Measurements from ENCODE around the gene THOC6. TPM values are rescaled to one million over a fixed set of nuclear protein-coding genes. Genes with fewer than 3 reads are reported as not detected.
A peak's percentile ranks its signal among the peaks of the same experiment; 100 is the strongest.

The THOC6 gene
- total RNA-seq, 4 donors from 2014 or later, result 10.1 to 42.8 (median 17.6) TPM

- no peak for TF ChIP-seq POLR2A (IDR thresholded peaks at IDR 0.05)
- TF ChIP-seq EP300 (IDR thresholded peaks at IDR 0.05; ENCODE audit: low read depth), result no peak
- TF ChIP-seq, protein P1, sequence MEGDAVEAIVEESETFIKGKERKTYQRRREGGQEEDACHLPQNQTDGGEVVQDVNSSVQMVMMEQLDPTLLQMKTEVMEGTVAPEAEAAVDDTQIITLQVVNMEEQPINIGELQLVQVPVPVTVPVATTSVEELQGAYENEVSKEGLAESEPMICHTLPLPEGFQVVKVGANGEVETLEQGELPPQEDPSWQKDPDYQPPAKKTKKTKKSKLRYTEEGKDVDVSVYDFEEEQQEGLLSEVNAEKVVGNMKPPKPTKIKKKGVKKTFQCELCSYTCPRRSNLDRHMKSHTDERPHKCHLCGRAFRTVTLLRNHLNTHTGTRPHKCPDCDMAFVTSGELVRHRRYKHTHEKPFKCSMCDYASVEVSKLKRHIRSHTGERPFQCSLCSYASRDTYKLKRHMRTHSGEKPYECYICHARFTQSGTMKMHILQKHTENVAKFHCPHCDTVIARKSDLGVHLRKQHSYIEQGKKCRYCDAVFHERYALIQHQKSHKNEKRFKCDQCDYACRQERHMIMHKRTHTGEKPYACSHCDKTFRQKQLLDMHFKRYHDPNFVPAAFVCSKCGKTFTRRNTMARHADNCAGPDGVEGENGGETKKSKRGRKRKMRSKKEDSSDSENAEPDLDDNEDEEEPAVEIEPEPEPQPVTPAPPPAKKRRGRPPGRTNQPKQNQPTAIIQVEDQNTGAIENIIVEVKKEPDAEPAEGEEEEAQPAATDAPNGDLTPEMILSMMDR (IDR thresholded peaks at IDR 0.05), result no peak
- no peak for TF ChIP-seq POLR2AphosphoS5 (IDR thresholded peaks at IDR 0.05)
- Histone ChIP-seq H3K27ac (peak overlapping the region; percentile 68 to 91 (median 80)), H3K4me1 (peaks cover 14 to 58% (median 32%) of the 10 kb centered on the region in 4 donors), H3K36me3 (no peaks in the 10 kb centered on the region), H3K4me3 (no peak overlapping the region), H3K27me3 (peaks cover 67% of the 10 kb centered on the region), H3K9me3 (no peaks in the 10 kb centered on the region)
- 17 to 18% methylated on average over 1 to 17 of the region's 17 CpGs for WGBS, 2 donors (ENCODE audit: low coverage in 1 of 2)
- in situ Hi-C loops (cut with MboI; ENCODE audit: low pct_ligation_motif_present in 1 of 4, low pct_unique_long_range_greater_than_20kb in 1 of 4, low sequenced_read_pairs in 3 of 4), result no loop called here
- intact Hi-C loops (cut with DNase I; ENCODE audit: low total_unique reads), result no loop called here
- DNase-seq, result no peak
These were observed 15.7 kb upstream of the THOC6 start for GRCh38 chr16:3007957-3008689.

- no peaks in the 10 kb centered on the region for H3K9me3 ChIP-seq
- peaks cover 68% of the 10 kb centered on the region for H3K27me3 ChIP-seq
- no peak overlapping the region for H3K4me3 ChIP-seq
- no peak for DNase-seq
- no peaks in the 10 kb centered on the region for H3K36me3 ChIP-seq
- 78% methylated on average over 4 of the region's 4 CpGs; no CpG with 5 or more reads in 1 of the 2 donors for WGBS, 2 donors (ENCODE audit: low coverage in 1 of 2)
- peaks cover 14 to 54% (median 30%) of the 10 kb centered on the region in 4 donors for H3K4me1 ChIP-seq
- intact Hi-C loops (cut with DNase I; ENCODE audit: low total_unique reads) (no loop called here), in situ Hi-C loops (cut with MboI; ENCODE audit: low pct_ligation_motif_present in 1 of 4, low pct_unique_long_range_greater_than_20kb in 1 of 4, low sequenced_read_pairs in 3 of 4) (no loop called here)
- peak overlapping the region in 2 of 4 donors; percentile 85 to 91 for H3K27ac ChIP-seq
- TF ChIP-seq POLR2AphosphoS5 (IDR thresholded peaks at IDR 0.05) (no peak), EP300 (IDR thresholded peaks at IDR 0.05; ENCODE audit: low read depth) (no peak)
- TF ChIP-seq, protein P1 (IDR thresholded peaks at IDR 0.05), result no peak
These were observed 15.2 kb upstream of the THOC6 start for GRCh38 chr16:3008690-3009037.

DNA sequence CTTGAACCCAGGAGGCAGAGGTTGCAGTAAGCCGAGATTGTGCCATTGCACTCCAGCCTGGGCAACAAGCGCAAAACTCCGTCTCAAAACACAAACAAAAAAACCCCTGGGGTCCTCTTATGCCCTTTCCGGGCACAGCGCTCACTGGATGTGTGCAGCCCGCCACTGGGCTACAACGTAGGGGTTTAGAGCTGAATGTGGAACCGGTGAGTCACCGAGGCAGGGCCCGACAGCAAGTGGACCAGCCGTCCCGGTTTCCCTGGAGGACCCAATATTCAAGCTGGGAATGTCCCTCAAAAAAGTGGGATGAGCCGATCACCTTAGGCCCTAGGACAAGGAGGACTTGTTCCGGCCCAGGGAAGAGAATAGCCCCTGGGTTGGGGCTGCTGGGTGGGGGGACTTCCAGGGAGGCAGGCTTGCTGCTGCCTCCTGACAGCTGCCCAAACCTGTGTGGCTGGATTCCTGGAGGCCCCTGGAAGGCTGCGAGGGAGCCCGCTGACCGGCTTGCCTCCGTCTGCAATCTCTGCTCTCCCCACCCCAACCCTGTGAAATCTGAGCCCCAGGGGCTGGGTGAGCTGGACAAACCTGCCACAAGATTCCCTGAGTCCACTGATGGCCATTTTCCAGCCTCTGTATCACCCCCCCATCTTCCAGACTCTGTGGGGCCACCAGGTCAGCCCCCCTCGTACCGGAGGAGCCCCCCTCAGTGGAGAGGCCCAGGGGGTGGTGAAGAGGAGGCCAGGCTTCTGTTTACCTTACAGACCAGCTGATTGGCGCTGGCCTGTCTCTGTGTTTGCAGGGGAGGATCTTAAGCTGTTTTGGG is 14.1 kb upstream of the THOC6 start:
- Histone ChIP-seq H3K4me3 (no peak overlapping the region), H3K4me1 (peaks cover 14 to 53% (median 30%) of the 10 kb centered on the region in 4 donors), H3K36me3 (no peaks in the 10 kb centered on the region), H3K27me3 (peaks cover 76% of the 10 kb centered on the region), H3K9me3 (no peaks in the 10 kb centered on the region), H3K27ac (no peak overlapping the region)
- intact Hi-C loops (cut with DNase I; ENCODE audit: low total_unique reads) (no loop called here), in situ Hi-C loops (cut with MboI; ENCODE audit: low pct_ligation_motif_present in 1 of 4, low pct_unique_long_range_greater_than_20kb in 1 of 4, low sequenced_read_pairs in 3 of 4) (no loop called here)
- TF ChIP-seq EP300 (IDR thresholded peaks at IDR 0.05; ENCODE audit: low read depth) (no peak), POLR2A (IDR thresholded peaks at IDR 0.05) (no peak), POLR2AphosphoS5 (IDR thresholded peaks at IDR 0.05) (no peak)
- TF ChIP-seq, protein P1 (IDR thresholded peaks at IDR 0.05), result no peak
- DNase-seq, result peak; percentile 49
- WGBS, 2 donors (ENCODE audit: low coverage in 1 of 2), result 55% methylated on average over 21 of the region's 21 CpGs; no CpG with 5 or more reads in 1 of the 2 donors

DNA sequence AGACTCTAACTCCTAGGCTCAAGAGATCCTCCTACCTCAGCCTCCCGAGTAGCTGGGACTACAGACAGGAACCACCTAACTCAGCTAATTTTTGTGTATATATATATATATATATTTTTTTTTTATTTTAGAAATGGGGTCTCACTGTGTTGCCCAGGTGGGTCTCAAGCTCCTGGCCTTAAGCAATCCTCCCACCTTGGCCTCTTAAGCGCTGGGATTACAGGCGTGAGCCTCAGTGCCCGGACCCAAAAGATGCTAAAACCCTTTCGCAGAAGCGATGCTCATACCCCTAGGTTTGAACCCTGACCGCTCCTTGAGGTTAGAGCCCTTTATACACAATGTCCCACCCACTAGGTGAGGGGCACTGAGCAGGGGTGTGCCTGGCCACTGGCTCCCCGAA is 13.3 kb upstream of the THOC6 start:
- in situ Hi-C loops (cut with MboI; ENCODE audit: low pct_ligation_motif_present in 1 of 4, low pct_unique_long_range_greater_than_20kb in 1 of 4, low sequenced_read_pairs in 3 of 4) (no loop called here), intact Hi-C loops (cut with DNase I; ENCODE audit: low total_unique reads) (no loop called here)
- Histone ChIP-seq H3K27ac (no peak overlapping the region), H3K4me1 (peaks cover 14 to 50% (median 28%) of the 10 kb centered on the region in 4 donors), H3K9me3 (no peaks in the 10 kb centered on the region), H3K4me3 (no peak overlapping the region), H3K27me3 (peaks cover 72% of the 10 kb centered on the region), H3K36me3 (no peaks in the 10 kb centered on the region)
- 89% methylated on average over 8 of the region's 8 CpGs; no CpG with 5 or more reads in 1 of the 2 donors for WGBS, 2 donors (ENCODE audit: low coverage in 1 of 2)
- TF ChIP-seq EP300 (IDR thresholded peaks at IDR 0.05; ENCODE audit: low read depth) (no peak), POLR2AphosphoS5 (IDR thresholded peaks at IDR 0.05) (no peak), POLR2A (IDR thresholded peaks at IDR 0.05) (no peak)
- TF ChIP-seq, protein P1 (IDR thresholded peaks at IDR 0.05), result no peak
- DNase-seq, result no peak

All from transverse colon (tissue), 4 donors.